Neural crest cell (in vitro differentiated cells): Measurements from ENCODE around the gene TRIO. TPM values are rescaled to one million over a fixed set of nuclear protein-coding genes. Genes with fewer than 3 reads are reported as not detected.

Experiments
- DNase-seq: peaks from one replicate; pipeline ENCODE4 v3.0.0; 2021; ENCODE audit warnings: low read depth, mixed read lengths, low spot score
- H3K27ac Mint-ChIP-seq: one replicate; pipeline ENCODE4 v1.8.0; 2021; ENCODE audit warnings: mild to moderate bottlenecking, mixed read lengths; ENCODE audit not compliant: unreplicated experiment
- H3K27me3 Mint-ChIP-seq: 2 replicates; pipeline ENCODE4 v1.8.0; 2021; ENCODE audit warnings: low read depth, mild to moderate bottlenecking, mixed read lengths
- H3K36me3 Mint-ChIP-seq: 2 replicates; pipeline ENCODE4 v1.8.0; 2021; ENCODE audit warnings: low read depth, mild to moderate bottlenecking, mixed read lengths
- H3K4me1 Mint-ChIP-seq: 2 replicates; pipeline ENCODE4 v1.8.0; 2021; ENCODE audit warnings: mixed read lengths
- H3K4me3 Mint-ChIP-seq: one replicate; pipeline ENCODE4 v1.8.0; 2021; ENCODE audit warnings: mild to moderate bottlenecking, mixed read lengths
- H3K9me3 Mint-ChIP-seq: 2 replicates; pipeline ENCODE4 v1.8.0; 2021; ENCODE audit warnings: mixed read lengths
- CTCF ChIP-seq: fragments of 200-600 bp; sonication (generic); conservative IDR thresholded peaks from 2 replicates; pipeline ENCODE4 v1.5.0; 2021; ENCODE audit warnings: antibody characterized with exemption, mild to moderate bottlenecking
- total RNA-seq: library from RNA; stranded (reverse); gene quantifications from 2 replicates; pipeline ENCODE4 v1.2.1, GENCODE V29; 2021

Gene TRIO
- total RNA-seq, 1 donor from 2014 or later, result 134 TPM

GRCh38 chr5:14176888-14177287 lies 33.7 kb downstream of the TRIO start:
- Mint-ChIP-seq H3K4me1 (peaks cover 63% of the 10 kb centered on the region), H3K4me3 (no peak overlapping the region)

GRCh38 chr5:14177634-14178033 lies 34.5 kb downstream of the TRIO start:
- no peaks in the 10 kb centered on the region for H3K27me3 Mint-ChIP-seq
- H3K27ac Mint-ChIP-seq, result no peak overlapping the region
- DNase-seq, result no peak
- H3K36me3 Mint-ChIP-seq, result no peaks in the 10 kb centered on the region
- peaks cover 60% of the 10 kb centered on the region for H3K4me1 Mint-ChIP-seq
- no peaks in the 10 kb centered on the region for H3K9me3 Mint-ChIP-seq
- no peak overlapping the region for H3K4me3 Mint-ChIP-seq
- TF ChIP-seq CTCF, result no peak

More at GRCh38 chr5:14176888-14177287, 33.7 kb downstream of the TRIO start:
- TF ChIP-seq CTCF, result no peak
- Mint-ChIP-seq H3K27ac (no peak overlapping the region), H3K9me3 (no peaks in the 10 kb centered on the region), H3K36me3 (no peaks in the 10 kb centered on the region), H3K27me3 (no peaks in the 10 kb centered on the region)
- DNase-seq, result no peak

- Mint-ChIP-seq H3K36me3 (no peaks in the 10 kb centered on the region), H3K4me1 (peaks cover 61% of the 10 kb centered on the region), H3K9me3 (no peaks in the 10 kb centered on the region)
Measured at GRCh38 chr5:14178091-14178490, 34.9 kb downstream of the TRIO start.

GRCh38 chr5:14178671-14179211 lies 35.6 kb downstream of the TRIO start:
- Mint-ChIP-seq H3K36me3 (no peaks in the 10 kb centered on the region), H3K27me3 (no peaks in the 10 kb centered on the region), H3K4me3 (peak overlapping the region; percentile 13), H3K27ac (peak overlapping the region; percentile 72), H3K4me1 (peaks cover 62% of the 10 kb centered on the region), H3K9me3 (no peaks in the 10 kb centered on the region)
- DNase-seq, result no peak
- TF ChIP-seq CTCF, result no peak

More at GRCh38 chr5:14178091-14178490, 34.9 kb downstream of the TRIO start:
- Mint-ChIP-seq H3K27ac (no peak overlapping the region), H3K27me3 (no peaks in the 10 kb centered on the region), H3K4me3 (no peak overlapping the region)
- no peak for TF ChIP-seq CTCF
- no peak for DNase-seq

GRCh38 chr5:14179446-14179845 lies 36.3 kb downstream of the TRIO start:
- Mint-ChIP-seq H3K27ac (no peak overlapping the region), H3K4me1 (peaks cover 62% of the 10 kb centered on the region), H3K9me3 (no peaks in the 10 kb centered on the region), H3K4me3 (no peak overlapping the region), H3K36me3 (no peaks in the 10 kb centered on the region), H3K27me3 (no peaks in the 10 kb centered on the region)
- no peak for DNase-seq
- no peak for TF ChIP-seq CTCF

GRCh38 chr5:14180437-14180836 lies 37.3 kb downstream of the TRIO start:
- H3K27me3 Mint-ChIP-seq, result no peaks in the 10 kb centered on the region
- no peak for DNase-seq
- no peaks in the 10 kb centered on the region for H3K9me3 Mint-ChIP-seq
- no peak overlapping the region for H3K4me3 Mint-ChIP-seq
- no peak for TF ChIP-seq CTCF
- no peaks in the 10 kb centered on the region for H3K36me3 Mint-ChIP-seq
- H3K4me1 Mint-ChIP-seq, result peaks cover 65% of the 10 kb centered on the region
- no peak overlapping the region for H3K27ac Mint-ChIP-seq
